HG03064 (cell line): ENCODE results near the gene LRRK2.
"Not testable (repeated sequence)": the region's sequence is repeated elsewhere in the genome, so short reads cannot be mapped to it uniquely, and the experiment has no call there.

Experiments used
- ATAC-seq: cut with Tn5 transposase; IDR thresholded peaks from one replicate; pipeline ENCODE4 v1.9.1; 2021; ENCODE audit warnings: low read depth; ENCODE audit not compliant: unreplicated experiment

The LRRK2 gene

GRCh38 chr12:40382217-40382616 is 157.4 kb downstream of the LRRK2 start:
- no peak for ATAC-seq

DNA sequence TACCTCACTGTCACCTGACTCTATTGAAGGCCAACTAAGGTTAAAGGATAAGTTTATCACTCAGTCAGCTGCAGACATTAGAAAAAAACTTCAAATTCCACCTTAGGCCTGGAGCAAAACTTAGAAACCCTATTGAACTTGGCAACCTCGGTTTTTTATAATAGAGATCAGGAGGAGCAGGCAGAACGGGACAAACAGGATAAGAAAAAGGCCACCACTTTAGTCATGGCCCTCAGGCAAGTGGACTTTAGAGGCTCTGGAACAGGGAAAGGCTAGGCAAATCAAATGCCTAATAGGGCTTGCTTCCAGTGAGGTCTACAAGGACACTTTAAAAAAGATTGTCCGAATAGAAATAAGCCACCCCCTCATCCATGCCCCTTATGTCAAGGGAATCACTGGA is 162.5 kb downstream of the LRRK2 start:
- ATAC-seq = not testable (repeated sequence)

- ATAC-seq = no peak
Measured at GRCh38 chr12:40390980-40391379, 166.2 kb downstream of the LRRK2 start.

GRCh38 chr12:40393026-40393425 is 168.2 kb downstream of the LRRK2 start:
- no peak for ATAC-seq

- no peak for ATAC-seq
Measured at GRCh38 chr12:40399656-40400055, 174.9 kb downstream of the LRRK2 start.

DNA sequence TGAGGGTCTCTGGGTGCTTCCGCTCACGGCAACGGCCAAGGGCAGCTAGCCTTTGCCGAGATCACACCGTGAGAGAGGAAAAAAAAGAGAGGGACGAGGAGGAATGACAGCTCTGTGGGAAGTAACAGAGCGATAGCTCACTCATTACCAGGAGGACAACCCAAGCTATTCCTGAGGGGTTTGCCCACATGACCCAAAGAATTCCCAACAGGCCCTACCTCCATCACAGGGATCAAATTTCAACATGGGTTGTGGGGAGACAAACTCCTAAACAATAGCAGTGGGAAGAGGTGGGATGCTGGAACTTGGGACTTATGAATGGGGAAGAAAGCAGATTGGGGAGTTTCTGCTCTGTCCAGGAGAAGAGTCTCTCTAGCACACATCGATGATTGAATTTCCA is 180.6 kb downstream of the LRRK2 start:
- ATAC-seq = no peak
